Activated CD4-positive, alpha-beta T cell treated with anti-CD3 and anti-CD28 coated beads, Interleukin-2, amount 50 U/mL, for 4 hours (primary cell): ENCODE measurements around the gene RSPH10B.
"Not testable (repeated sequence)": the region's sequence is repeated elsewhere in the genome, so short reads cannot be mapped to it uniquely, and the experiment has no call there.

Experiments used
- DNase-seq, 2 experiments: peaks; one replicate each; pipeline ENCODE4 v3.0.0-alpha.2; 2020

Gene RSPH10B

DNA sequence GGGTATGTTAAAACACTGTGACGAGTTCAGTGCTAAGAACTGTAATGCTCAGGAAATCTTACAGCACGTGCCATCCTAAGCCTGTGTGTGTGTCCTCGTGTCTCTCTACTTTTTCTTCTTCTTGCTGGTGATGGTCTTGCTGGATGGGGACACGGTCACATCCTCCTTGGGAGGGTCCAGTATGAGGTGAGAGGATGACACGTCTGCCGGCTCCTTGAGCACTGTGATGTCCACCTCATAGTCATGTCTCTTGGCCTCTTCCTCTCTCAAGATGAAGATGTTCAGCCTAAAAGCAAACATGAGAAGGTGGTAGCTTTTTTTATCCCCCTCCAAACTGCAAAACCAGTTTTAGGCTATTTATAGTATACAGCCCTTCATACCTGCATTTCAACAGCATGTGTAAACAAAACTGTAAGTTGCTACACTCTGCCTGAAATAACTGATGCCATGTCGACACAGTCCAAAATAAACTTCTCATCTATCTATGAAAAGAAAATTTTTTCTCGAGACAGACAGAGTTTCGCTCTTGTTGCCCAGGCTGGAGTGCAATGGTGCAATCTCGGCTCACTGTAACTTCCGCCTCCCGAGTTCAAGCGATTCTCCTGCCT lies 44.1 kb downstream of the RSPH10B start:
- not testable (repeated sequence) for DNase-seq

DNA sequence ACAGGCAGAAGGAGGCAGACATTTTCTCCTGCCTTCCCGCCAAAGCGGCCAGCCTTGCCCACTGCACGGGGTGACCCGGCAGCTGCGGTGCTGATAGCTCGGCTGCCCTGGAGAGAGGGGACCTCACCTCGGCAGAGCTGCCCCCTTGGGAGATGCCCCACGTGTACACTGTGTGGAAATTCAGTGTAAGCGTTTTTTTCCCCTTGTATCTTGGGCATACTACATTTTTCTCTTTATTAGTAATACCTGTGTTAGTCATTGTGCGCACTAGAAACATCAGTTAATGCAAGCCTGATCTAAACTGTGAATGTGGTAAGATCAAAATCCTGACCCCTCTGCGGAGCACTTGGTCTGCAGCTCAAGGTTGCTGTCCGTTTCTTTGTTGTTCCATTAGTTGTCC lies 45.9 kb downstream of the RSPH10B start:
- DNase-seq: not testable (repeated sequence)

DNA sequence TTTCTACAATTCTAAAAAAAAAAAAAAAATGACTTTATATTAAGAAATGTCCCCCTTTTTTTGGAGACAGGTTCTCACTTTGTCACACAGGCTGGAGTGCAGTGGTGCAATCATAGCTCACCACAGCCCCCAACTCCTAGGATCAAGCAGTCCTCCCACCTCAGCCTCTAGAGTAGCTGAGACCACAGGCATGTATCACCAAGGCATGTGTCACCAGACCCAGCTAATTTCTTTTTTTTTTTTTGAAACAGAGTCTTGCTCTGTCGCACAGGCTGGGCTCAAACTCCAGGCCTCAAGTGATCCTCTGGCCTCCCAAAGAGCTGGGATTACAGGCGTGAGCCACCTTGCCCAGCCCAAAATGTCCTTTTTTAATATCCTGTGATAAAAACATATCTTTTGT lies 46.3 kb downstream of the RSPH10B start:
- not testable (repeated sequence) for DNase-seq

DNA sequence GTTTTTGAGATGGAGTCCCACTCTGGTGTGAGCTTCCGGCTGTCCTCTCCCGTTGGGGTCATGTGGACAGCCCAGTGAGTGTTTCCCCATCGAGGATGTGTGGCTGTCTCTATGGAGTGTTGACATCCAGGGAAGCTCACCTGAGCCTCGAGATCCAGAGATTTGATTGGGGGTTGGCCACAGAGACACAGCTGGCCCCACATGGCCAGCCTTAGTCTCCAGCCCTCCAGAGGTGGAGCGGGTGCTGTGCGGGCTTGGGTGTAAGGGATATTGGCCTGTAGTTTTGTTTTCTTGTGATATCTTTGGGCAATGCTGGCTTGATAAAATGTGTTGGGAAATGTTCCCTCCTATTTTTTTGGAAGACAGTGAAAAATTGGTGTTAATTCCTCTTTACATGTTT lies 54.0 kb downstream of the RSPH10B start:
- not testable (repeated sequence) for DNase-seq

DNA sequence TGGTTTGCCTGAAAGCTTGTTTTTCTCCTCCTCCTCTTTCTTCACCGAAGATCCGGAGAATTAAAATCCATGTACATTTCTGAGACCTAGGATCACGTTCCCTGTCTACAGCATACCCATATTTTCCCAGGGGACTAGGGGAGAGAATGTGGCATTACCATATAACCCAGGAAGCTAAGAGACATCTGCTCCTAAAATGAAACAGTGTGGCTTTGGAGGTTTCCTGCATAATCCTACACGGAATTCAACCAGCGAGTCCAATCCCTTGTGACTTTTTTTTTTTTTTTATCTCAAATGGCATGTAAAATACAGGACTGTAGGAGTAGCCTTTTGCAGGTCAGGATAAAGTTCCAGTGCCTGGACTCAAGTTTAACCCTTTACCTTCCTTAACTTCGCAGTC lies 61.7 kb downstream of the RSPH10B start:
- not testable (repeated sequence) for DNase-seq

DNA sequence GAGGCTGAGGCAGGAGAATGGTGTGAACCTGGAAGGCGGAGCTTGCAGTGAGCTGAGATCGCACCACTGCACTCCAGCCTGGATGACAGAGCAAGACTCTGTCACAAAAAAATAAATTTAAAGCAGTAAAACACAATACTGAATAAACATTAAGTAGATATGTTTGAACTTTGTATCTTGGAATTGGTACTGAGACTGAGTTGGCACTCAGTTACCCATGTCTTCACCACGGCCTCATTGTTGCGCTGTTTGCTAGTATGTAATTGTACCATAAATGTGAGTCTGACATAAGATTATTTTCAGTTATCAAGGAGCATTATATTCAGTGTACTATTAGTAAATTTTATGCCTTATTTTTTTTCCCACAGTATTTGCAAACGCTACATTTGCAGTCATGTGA lies 65.8 kb downstream of the RSPH10B start:
- DNase-seq: not testable (repeated sequence)

DNA sequence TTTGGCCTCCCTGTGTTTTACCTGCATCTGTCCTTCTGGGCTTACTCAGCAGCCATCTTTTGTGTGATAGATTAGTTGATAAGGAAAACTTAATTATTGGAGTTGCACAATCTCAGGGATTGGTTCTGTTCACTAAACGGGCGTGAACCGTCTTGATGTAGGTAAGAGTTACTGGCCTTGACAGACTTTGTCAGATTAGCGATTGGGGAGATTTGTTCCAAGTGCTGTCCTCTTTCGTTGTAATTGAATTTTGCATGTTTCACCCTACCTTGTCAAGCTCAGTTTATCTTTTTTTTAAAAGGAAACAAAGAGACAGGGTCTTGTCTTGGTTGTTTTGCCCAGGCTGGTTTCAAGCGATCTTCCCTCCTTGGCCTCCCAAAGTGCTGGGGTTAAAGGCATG lies 67.5 kb downstream of the RSPH10B start:
- DNase-seq: not testable (repeated sequence)

DNA sequence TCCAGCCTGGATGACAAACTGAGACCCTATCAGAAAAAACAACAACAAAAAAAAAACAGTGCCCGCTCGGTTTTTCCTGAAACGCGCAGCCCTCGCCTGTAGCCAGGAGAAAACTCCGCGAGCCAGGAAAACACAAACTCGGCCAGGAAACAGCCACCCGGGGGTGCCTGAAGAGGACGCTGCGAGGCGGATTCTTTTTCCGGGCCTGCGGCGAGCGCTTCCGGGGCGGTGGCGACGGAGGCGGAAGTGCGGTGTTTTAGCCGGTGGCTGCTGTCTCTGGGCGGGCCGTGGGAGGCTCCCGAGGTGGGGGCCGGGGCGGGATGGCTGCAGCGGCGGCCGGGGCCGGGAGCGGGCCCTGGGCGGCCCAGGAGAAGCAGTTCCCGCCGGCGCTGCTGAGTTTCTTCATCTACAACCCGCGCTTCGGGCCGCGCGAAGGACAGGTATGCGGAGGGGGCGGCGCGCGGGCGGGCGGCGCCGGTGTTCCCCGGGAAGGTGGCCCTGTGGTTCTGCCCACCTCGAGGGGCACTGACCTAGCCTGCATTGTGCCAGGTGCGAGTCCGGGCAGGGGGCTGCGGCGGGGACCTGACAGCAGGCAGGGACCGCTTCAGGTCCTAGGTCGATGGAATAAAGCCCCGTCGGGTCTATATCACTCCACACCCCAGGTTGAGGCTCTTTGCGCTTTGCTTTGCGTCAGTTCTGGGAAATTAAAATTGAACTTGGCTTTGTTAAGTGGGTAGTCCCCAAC lies 71.8 kb downstream of the RSPH10B start, which contains the start of gene CCZ1:
TSS of gene CCZ1 (plus strand) at position 254 of the 745 bp plus-strand sequence. CDS start at position 321, 67 bp downstream.
- DNase-seq: peak; percentile 13 to 26

DNA sequence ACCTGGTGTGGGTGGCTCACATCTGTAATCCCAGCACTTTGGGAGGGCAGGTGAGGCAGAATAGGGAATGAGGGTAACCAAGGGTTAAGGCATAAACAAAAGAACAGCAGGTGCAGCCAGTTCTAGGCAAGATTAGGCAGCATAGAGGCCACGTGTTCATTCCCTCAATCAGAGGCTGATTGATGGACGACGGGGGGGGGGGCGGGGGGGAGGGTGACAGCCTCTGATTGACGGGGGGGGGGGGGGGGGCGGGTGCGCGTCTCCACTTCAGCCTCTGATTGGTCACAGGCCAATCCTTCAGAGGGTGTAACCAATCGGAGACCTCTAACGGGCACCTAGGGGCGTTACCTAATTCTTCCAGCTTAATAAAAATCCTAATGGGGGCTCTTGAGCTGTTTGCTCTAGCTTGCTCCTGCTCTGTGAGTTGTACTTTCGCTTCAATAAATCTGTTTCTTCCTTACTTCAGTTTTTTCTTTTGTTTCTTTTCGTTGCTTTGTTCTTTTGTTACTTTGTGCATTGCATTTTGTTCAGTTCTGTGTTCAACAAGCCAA lies 73.0 kb downstream of the RSPH10B start:
- not testable (repeated sequence) for DNase-seq

DNA sequence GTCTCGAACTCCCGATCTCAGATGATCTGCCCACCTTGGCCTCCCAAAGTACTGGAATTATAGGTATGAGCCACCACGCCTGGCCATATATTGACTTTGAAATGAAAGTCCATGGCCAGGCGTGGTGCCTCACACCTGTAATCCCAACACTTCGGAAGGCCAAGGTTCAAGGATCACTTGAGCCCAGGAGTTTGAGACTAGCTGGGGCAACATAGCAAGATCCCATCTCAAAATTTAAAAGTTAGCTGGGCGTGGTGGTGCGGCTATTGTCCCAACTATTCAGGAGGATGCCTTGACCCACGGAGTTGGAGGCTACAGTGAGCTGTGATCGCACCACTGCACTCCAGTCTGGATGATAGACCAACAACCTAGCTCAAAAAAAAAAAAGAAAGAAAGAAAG lies 78.0 kb downstream of the RSPH10B start:
- DNase-seq: no peak

DNA sequence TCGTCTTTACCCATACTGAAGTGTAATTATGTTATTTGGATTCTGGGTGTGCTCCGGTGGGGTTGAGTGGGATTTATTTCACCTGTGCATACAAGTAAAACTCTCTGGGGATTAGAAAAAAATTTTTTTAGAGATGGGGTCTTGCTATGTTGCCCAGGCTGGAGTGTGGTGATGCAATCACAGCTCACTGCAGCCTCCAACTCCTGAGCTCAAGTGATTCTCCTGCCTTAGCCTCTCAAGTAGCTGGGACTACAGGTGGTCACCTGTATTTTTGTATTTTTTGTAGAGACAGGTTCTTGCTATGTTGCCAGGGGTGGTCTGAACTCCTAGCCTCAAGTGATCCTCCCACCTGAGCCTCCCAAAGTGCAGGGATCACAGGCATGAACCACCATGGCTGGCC lies 80.2 kb downstream of the RSPH10B start:
- DNase-seq: not testable (repeated sequence)

DNA sequence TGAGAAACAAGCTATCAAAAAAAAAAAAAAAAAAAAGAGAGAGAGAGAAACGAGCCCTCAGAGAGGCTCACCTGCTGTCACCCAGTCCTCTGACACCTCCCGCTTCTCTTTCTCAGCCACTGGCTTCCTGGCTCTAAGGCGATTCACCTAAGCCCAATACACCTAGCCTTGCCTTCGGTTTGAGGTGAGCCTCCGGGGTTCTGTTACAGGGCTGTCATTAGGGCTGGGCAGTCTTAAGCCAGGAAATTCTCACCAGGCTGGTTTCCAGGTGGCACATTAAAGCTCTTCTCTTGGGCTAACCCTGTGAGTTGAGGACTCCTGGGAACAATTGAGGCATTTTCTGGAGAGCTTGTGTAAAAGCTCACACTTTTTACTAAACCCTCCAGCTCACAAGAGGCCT lies 82.5 kb downstream of the RSPH10B start:
- not testable (repeated sequence) for DNase-seq

DNA sequence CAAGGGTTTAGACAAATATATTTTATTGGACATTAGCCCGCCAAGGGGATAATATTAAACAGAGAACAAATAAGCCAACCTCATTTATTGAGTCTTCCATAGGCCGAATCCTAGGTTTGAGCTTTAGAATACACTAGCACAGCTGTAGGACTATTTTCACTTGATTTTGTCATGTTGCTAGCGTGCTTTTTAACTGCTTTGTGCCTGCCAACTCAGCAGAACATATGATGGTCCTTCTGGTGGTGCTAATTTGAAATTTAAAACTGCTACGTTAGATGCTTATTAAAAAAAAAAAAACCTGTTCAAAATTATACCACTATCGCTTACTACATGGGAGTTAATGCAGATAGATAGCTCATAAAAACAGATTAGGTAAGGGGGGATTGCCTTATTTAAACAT lies 86.1 kb downstream of the RSPH10B start:
- DNase-seq: not testable (repeated sequence)

DNA sequence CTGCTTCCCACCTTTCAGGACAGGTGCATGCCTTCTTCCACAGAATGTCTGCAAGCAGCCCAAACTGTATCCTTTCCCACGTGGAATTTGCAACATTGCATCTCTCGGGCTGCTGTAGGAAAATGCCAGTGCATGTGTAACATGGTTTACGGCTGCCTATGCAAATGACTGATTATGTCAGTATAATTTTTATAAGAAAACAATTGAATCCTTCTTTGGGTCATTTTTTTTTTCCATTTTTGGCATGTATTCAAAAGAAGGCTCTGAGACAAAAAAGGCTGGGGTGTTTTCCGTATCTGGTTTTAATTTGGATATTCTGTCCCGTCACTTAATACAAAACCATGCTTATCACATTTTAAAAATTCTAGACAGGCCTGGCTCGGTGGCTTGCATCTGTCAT lies 90.4 kb downstream of the RSPH10B start:
- not testable (repeated sequence) for DNase-seq

DNA sequence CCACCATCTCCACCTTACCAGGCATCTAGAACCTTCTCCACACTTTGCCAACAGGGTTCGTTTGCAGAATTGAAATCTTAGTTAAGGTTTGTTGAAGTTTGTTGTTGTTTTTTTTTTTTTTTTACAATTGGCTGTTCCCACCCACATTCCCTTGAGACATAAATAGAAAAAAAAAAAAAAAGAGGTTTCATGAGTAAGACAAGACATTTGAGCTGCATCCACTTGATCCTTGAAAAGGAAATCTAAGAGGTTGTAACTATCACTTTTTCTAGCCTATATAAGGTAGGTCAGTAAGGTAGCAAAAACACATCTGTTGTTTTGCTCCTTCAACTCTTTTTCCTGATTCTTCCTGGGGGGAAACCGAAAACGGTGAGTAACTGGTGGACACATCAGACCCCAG lies 90.9 kb downstream of the RSPH10B start:
- DNase-seq: not testable (repeated sequence)
